ENCODE measurements around the gene PLCB4. TPM values are rescaled to one million over a fixed set of nuclear protein-coding genes. Genes with fewer than 3 reads are reported as not detected.

Gene PLCB4
- polyA plus RNA-seq, 1 donor (not counting 4 experiments of a cell fraction or from before 2014, with no cell fraction given) = 4.1 TPM

DNA sequence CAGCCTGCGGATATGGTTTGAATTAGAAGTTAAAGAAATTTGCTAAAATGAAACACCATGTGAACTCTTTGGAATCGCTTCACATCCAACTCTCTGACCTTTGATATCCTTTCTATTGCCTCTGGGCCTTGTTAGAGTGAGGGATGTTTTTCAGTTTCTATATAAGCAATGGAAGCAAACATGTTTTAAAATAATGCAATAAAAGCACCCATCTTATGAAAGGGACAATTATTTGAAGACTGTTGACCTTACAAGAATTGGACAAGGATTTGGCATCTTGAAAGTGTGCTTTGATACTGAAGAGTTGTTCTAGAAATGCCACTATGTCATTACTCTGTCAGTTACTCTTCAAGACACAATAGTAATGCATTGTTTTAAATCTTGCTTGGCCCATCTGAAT is 221.4 kb downstream of the PLCB4 start:
- Histone ChIP-seq H3K9me3 (ENCODE audit: control insufficient read depth, low read depth, low read length) (no peaks in the 10 kb centered on the region), H3K9ac (ENCODE audit: control insufficient read depth, extremely low read depth, insufficient read depth, low read length) (no peak overlapping the region), H3K4me1 (ENCODE audit: control insufficient read depth, extremely low read depth, insufficient read depth, low read length) (no peaks in the 10 kb centered on the region), H3K79me2 (ENCODE audit: control insufficient read depth, insufficient read depth, low read length) (no peaks in the 10 kb centered on the region), H3K9me1 (ENCODE audit: control insufficient read depth, extremely low read depth, insufficient read depth, low read length) (no peaks in the 10 kb centered on the region), H4K20me1 (ENCODE audit: control insufficient read depth, extremely low read depth, insufficient read depth, low read length) (no peaks in the 10 kb centered on the region), H3K27ac (ENCODE audit: control insufficient read depth, insufficient read depth, low read length) (no peak overlapping the region), H2AFZ (ENCODE audit: control insufficient read depth, low read length) (no peak overlapping the region), H3K36me3 (ENCODE audit: control insufficient read depth in 2 of 2, extremely low read depth in 1 of 2, insufficient read depth in 2 of 2, low read length in 2 of 2) (no peaks in the 10 kb centered on the region), H3K4me2 (ENCODE audit: control insufficient read depth, extremely low read depth, insufficient read depth, low read depth, low read length) (no peak overlapping the region), H3K4me3 (ENCODE audit: control insufficient read depth in 2 of 3, extremely low read depth in 1 of 3, insufficient read depth in 2 of 3, low read depth in 1 of 3, low read length in 3 of 3) (no peak overlapping the region), H3K27me3 (ENCODE audit: control insufficient read depth, extremely low read depth, insufficient read depth, low read length) (no peaks in the 10 kb centered on the region)
- dilution Hi-C loops (cut with MboI; ENCODE audit: extremely low pct_ligation_motif_present, low sequenced_read_pairs) = no loop called here
- DNase-seq (ENCODE audit: low read depth, low spot score) = no peak
- no peak for FAIRE-seq
- TF ChIP-seq, protein P1, sequence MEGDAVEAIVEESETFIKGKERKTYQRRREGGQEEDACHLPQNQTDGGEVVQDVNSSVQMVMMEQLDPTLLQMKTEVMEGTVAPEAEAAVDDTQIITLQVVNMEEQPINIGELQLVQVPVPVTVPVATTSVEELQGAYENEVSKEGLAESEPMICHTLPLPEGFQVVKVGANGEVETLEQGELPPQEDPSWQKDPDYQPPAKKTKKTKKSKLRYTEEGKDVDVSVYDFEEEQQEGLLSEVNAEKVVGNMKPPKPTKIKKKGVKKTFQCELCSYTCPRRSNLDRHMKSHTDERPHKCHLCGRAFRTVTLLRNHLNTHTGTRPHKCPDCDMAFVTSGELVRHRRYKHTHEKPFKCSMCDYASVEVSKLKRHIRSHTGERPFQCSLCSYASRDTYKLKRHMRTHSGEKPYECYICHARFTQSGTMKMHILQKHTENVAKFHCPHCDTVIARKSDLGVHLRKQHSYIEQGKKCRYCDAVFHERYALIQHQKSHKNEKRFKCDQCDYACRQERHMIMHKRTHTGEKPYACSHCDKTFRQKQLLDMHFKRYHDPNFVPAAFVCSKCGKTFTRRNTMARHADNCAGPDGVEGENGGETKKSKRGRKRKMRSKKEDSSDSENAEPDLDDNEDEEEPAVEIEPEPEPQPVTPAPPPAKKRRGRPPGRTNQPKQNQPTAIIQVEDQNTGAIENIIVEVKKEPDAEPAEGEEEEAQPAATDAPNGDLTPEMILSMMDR (optimal IDR thresholded peaks at IDR 0.05 in 1 of 3, IDR thresholded peaks at IDR 0.05 in 1 of 3, conservative IDR thresholded peaks at IDR 0.05 in 1 of 3; ENCODE audit: extremely low read depth in 1 of 3, insufficient read depth in 2 of 3, low read length in 3 of 3) = no peak
- no peak for TF ChIP-seq EZH2 (IDR thresholded peaks at IDR 0.05; ENCODE audit: low read length)

DNA sequence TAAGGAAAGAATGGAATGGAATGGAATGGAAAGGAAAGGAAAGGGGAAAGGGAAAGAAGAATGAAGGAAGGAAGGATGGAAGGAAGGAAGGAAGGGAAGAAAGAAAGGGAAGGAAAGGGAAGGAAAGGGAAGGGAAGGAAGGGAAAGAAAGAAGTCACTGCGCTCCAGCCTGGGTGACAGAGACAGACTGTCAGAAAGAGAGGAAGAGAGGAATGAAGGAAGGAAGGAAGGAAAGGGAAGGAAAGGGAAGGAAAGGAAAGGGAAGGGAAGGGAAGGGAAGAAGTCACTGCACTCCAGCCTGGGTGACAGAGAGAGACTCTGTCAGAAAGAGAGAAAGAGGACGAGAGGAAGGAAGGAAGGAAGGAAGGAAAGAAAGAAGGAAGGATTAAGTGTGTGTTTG is 224.3 kb downstream of the PLCB4 start:
- Histone ChIP-seq H3K4me1 (ENCODE audit: control insufficient read depth, extremely low read depth, insufficient read depth, low read length) (no peaks in the 10 kb centered on the region), H2AFZ (ENCODE audit: control insufficient read depth, low read length) (no peak overlapping the region), H3K4me2 (ENCODE audit: control insufficient read depth, extremely low read depth, insufficient read depth, low read depth, low read length) (no peak overlapping the region), H3K9ac (ENCODE audit: control insufficient read depth, extremely low read depth, insufficient read depth, low read length) (no peak overlapping the region), H4K20me1 (ENCODE audit: control insufficient read depth, extremely low read depth, insufficient read depth, low read length) (no peaks in the 10 kb centered on the region), H3K9me3 (ENCODE audit: control insufficient read depth, low read depth, low read length) (no peaks in the 10 kb centered on the region), H3K79me2 (ENCODE audit: control insufficient read depth, insufficient read depth, low read length) (no peaks in the 10 kb centered on the region), H3K9me1 (ENCODE audit: control insufficient read depth, extremely low read depth, insufficient read depth, low read length) (no peaks in the 10 kb centered on the region), H3K36me3 (ENCODE audit: control insufficient read depth in 2 of 2, extremely low read depth in 1 of 2, insufficient read depth in 2 of 2, low read length in 2 of 2) (no peaks in the 10 kb centered on the region), H3K27me3 (ENCODE audit: control insufficient read depth, extremely low read depth, insufficient read depth, low read length) (no peaks in the 10 kb centered on the region), H3K27ac (ENCODE audit: control insufficient read depth, insufficient read depth, low read length) (no peak overlapping the region), H3K4me3 (ENCODE audit: control insufficient read depth in 2 of 3, extremely low read depth in 1 of 3, insufficient read depth in 2 of 3, low read depth in 1 of 3, low read length in 3 of 3) (no peak overlapping the region)
- TF ChIP-seq EZH2 (IDR thresholded peaks at IDR 0.05; ENCODE audit: low read length) = no peak
- TF ChIP-seq, protein P1 (optimal IDR thresholded peaks at IDR 0.05 in 1 of 3, IDR thresholded peaks at IDR 0.05 in 1 of 3, conservative IDR thresholded peaks at IDR 0.05 in 1 of 3; ENCODE audit: extremely low read depth in 1 of 3, insufficient read depth in 2 of 3, low read length in 3 of 3) = no peak
- no peak for FAIRE-seq
- no peak for DNase-seq (ENCODE audit: low read depth, low spot score)
- dilution Hi-C loops (cut with MboI; ENCODE audit: extremely low pct_ligation_motif_present, low sequenced_read_pairs) = no loop called here
